Hepatocyte (in vitro differentiated cells): ENCODE measurements around the gene CACNG5.

Experiments
- CTCF ChIP-seq: fragments of 200-600 bp; sonication (generic); IDR thresholded peaks from 2 replicates; pipeline ENCODE4 v1.5.1; 2016; ENCODE audit warnings: antibody characterized with exemption, mild to moderate bottlenecking; ENCODE audit not compliant: poor library complexity
- EZH2 ChIP-seq: fragments of 200-600 bp; sonication (generic); IDR thresholded peaks from 2 replicates; pipeline ENCODE4 v1.6.1; 2016; ENCODE audit warnings: antibody characterized with exemption, mild to moderate bottlenecking, borderline replicate concordance

GRCh38 chr17:66863820-66864219, 28.9 kb downstream of the CACNG5 start:
- TF ChIP-seq CTCF, result no peak
- no peak for TF ChIP-seq EZH2
